ENCODE measurements around the gene ZFAND2A.

DNA sequence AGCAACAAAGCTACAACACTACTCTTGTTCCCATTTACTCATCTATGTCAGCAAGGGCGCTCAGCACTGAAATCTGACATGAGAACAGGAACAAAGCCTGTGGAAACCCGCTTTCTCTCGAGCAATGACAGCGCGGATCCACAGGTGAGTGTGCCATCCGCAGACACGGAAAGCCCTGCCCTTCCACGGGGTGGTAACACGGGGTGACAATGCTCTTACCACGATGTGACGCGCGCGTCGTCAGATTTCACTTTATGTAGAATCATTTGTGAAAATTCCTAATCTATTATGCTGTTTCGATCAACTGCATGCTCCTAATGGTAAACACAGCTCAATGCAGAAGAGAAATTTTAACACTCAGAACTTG is 34.4 kb downstream of the ZFAND2A start:
- TF ChIP-seq, protein P1, sequence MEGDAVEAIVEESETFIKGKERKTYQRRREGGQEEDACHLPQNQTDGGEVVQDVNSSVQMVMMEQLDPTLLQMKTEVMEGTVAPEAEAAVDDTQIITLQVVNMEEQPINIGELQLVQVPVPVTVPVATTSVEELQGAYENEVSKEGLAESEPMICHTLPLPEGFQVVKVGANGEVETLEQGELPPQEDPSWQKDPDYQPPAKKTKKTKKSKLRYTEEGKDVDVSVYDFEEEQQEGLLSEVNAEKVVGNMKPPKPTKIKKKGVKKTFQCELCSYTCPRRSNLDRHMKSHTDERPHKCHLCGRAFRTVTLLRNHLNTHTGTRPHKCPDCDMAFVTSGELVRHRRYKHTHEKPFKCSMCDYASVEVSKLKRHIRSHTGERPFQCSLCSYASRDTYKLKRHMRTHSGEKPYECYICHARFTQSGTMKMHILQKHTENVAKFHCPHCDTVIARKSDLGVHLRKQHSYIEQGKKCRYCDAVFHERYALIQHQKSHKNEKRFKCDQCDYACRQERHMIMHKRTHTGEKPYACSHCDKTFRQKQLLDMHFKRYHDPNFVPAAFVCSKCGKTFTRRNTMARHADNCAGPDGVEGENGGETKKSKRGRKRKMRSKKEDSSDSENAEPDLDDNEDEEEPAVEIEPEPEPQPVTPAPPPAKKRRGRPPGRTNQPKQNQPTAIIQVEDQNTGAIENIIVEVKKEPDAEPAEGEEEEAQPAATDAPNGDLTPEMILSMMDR (IDR thresholded peaks at IDR 0.05), result no peak
- no peak for TF ChIP-seq POLR2A (IDR thresholded peaks at IDR 0.05)
